ENCODE data around the gene FARSB.
A peak's percentile ranks its signal among the peaks of the same experiment; 100 is the strongest.

FARSB gene

DNA sequence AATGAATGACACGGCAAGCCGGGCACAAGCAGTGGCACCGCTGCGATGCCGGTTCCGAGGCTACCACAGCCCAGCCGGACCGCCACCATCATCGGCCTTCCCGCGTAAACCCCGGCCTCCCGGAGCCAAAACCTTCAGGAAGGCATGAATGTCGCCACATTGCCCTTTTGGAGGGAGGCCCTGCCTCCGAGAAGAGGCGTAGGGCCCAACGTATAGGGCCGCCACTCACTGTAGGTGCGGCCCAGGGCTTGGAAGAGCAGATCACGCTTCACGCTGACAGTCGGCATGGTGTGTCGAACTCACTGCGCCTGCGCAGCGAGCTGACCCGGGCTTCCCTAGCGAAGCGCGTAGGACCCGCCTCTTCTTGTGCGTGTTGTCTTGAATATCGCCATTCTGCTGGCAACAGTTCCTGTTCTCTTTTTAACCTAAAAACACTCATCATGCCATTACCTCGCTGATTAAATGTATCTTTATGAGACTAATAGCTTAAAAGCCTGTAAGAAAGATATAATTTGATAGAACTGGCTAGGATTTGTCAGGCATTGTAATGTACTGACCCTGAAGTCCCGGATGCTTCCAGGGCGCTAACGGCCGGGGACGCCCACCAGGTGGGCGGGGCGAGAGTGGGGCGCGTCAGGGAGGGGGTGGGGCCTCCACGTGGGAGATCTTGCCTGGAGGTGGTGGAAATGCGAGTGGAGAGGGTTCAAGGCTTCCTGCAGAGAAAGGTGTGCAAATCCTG lies at the start of gene FARSB:
Gene FARSB, minus strand, starts transcription at position 306 of the 739 bp plus-strand sequence. Its CDS starts 19 bp downstream, at position 287.
- H3K4me3 ChIP-seq (ENCODE audit: low read length): peak within 1 kb of the TSS; percentile 100
- H3K27ac ChIP-seq (ENCODE audit: low read length): peak within 1 kb of the TSS; percentile 84
- H3K9me3 ChIP-seq (ENCODE audit: insufficient read depth, low read length): no peaks in the 10 kb centered on the region
- H3K4me2 ChIP-seq (ENCODE audit: low read length): peak within 1 kb of the TSS; percentile 88
- peak within 1 kb of the TSS; percentile 99 for H2AFZ ChIP-seq (ENCODE audit: low read depth, low read length)
- H3K9ac ChIP-seq (ENCODE audit: low read length): peak within 1 kb of the TSS; percentile 92
- no peaks in the 10 kb centered on the region for H3K27me3 ChIP-seq (ENCODE audit: low read depth, low read length)
- peaks cover 62% of the 10 kb centered on the region for H3K79me2 ChIP-seq (ENCODE audit: low read length)
- peaks cover 35% of the 10 kb centered on the region for H3K4me1 ChIP-seq (ENCODE audit: low read length)
- peaks cover 13% of the 10 kb centered on the region for H4K20me1 ChIP-seq (ENCODE audit: insufficient read depth, low read length)
- no peaks in the 10 kb centered on the region for H3K36me3 ChIP-seq (replicated peaks; ENCODE audit: low read depth, low read length)
- TF ChIP-seq, protein P1, sequence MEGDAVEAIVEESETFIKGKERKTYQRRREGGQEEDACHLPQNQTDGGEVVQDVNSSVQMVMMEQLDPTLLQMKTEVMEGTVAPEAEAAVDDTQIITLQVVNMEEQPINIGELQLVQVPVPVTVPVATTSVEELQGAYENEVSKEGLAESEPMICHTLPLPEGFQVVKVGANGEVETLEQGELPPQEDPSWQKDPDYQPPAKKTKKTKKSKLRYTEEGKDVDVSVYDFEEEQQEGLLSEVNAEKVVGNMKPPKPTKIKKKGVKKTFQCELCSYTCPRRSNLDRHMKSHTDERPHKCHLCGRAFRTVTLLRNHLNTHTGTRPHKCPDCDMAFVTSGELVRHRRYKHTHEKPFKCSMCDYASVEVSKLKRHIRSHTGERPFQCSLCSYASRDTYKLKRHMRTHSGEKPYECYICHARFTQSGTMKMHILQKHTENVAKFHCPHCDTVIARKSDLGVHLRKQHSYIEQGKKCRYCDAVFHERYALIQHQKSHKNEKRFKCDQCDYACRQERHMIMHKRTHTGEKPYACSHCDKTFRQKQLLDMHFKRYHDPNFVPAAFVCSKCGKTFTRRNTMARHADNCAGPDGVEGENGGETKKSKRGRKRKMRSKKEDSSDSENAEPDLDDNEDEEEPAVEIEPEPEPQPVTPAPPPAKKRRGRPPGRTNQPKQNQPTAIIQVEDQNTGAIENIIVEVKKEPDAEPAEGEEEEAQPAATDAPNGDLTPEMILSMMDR (IDR thresholded peaks at IDR 0.05; ENCODE audit: low read depth, low read length): no peak
- no peak for TF ChIP-seq EZH2phosphoT487 (IDR thresholded peaks at IDR 0.05; ENCODE audit: low read depth)

DNA sequence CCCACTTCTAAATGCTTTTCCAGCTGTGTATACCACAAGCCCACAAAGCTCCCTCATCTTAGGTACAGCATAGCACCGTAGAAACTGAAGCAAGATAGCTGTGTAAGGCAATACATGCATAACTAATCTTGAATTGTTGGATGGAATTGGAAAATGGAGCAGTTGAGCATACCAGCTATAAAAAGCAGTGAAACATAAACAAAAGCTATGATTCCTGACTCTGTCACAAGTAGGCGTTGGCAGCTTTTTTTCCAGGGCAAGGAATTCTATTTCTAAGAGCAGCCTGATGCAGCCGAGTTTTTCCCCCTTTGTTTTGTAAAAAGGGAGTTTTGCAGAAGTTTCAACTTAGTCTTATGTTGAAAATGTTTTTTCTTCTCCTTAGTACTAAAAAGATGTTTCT lies 48.0 kb upstream of the FARSB start:
- no peaks in the 10 kb centered on the region for H3K79me2 ChIP-seq (ENCODE audit: low read length)
- H3K9ac ChIP-seq (ENCODE audit: low read length): no peak overlapping the region
- H3K4me2 ChIP-seq (ENCODE audit: low read length): no peak overlapping the region
- no peaks in the 10 kb centered on the region for H3K9me3 ChIP-seq (ENCODE audit: insufficient read depth, low read length)
- no peak overlapping the region for H3K27ac ChIP-seq (ENCODE audit: low read length)
- H3K27me3 ChIP-seq (ENCODE audit: low read depth, low read length): no peaks in the 10 kb centered on the region
- no peak overlapping the region for H3K4me3 ChIP-seq (ENCODE audit: low read length)
- H3K4me1 ChIP-seq (ENCODE audit: low read length): peaks cover 23% of the 10 kb centered on the region
- no peaks in the 10 kb centered on the region for H3K36me3 ChIP-seq (replicated peaks; ENCODE audit: low read depth, low read length)
- H4K20me1 ChIP-seq (ENCODE audit: insufficient read depth, low read length): no peaks in the 10 kb centered on the region
- no peak overlapping the region for H2AFZ ChIP-seq (ENCODE audit: low read depth, low read length)
- TF ChIP-seq, protein P1 (IDR thresholded peaks at IDR 0.05; ENCODE audit: low read depth, low read length): no peak

DNA sequence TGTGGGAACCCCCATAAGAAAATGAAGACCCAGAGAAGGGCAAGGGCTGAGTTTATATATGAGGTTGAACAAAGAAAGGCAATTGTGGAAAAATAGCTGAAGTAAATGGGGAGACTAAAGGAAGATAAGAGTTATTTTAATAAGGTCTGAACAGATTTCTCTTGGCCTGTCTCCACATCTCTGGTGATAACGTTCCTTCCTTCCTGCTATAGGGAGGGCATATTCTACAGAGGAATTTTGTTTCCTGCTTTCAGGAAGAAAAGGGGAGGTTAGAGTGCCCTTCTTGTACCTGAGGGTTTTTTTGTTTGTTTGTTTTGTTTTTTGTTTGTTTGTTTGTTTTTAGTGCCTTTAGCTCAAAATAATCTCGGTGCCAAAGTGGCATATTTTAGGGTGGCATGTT lies 47.2 kb upstream of the FARSB start:
- TF ChIP-seq, protein P1 (IDR thresholded peaks at IDR 0.05; ENCODE audit: low read depth, low read length): no peak
- TF ChIP-seq EZH2phosphoT487 (IDR thresholded peaks at IDR 0.05; ENCODE audit: low read depth): no peak
- Histone ChIP-seq H3K4me1 (ENCODE audit: low read length) (peaks cover 16% of the 10 kb centered on the region), H4K20me1 (ENCODE audit: insufficient read depth, low read length) (no peaks in the 10 kb centered on the region), H3K9ac (ENCODE audit: low read length) (no peak overlapping the region), H3K9me3 (ENCODE audit: insufficient read depth, low read length) (no peaks in the 10 kb centered on the region), H3K36me3 (replicated peaks; ENCODE audit: low read depth, low read length) (no peaks in the 10 kb centered on the region), H3K27ac (ENCODE audit: low read length) (no peak overlapping the region), H3K4me2 (ENCODE audit: low read length) (no peak overlapping the region), H3K4me3 (ENCODE audit: low read length) (no peak overlapping the region), H3K27me3 (ENCODE audit: low read depth, low read length) (no peaks in the 10 kb centered on the region), H3K79me2 (ENCODE audit: low read length) (no peaks in the 10 kb centered on the region), H2AFZ (ENCODE audit: low read depth, low read length) (no peak overlapping the region)

DNA sequence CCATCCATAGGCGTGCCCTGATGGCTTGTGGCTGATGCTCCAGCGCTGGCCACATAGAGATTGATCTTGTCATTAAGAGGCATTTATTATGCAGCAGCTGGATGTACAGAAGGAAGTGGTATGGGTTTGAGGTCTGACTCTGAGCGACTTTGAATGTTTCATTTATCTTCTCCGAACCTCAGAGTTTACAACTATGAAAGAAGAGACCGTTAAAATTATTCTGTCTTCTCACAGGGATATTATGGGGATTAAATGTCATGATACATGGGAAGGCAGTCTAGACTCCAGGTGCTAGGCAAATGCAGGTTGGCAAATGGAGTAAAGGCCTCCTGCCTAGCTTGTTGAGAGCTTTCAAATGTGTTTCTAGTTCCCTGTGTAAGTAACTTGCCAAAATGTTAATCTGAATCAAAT lies 45.8 kb upstream of the FARSB start:
- H3K4me1 ChIP-seq (ENCODE audit: low read length): peaks cover 8% of the 10 kb centered on the region
- no peaks in the 10 kb centered on the region for H4K20me1 ChIP-seq (ENCODE audit: insufficient read depth, low read length)
- no peak overlapping the region for H2AFZ ChIP-seq (ENCODE audit: low read depth, low read length)
- peak overlapping the region; percentile 22; the same call in 1 of the 2 replicates for H3K9ac ChIP-seq (ENCODE audit: low read length)
- peak overlapping the region; percentile 59 for H3K4me2 ChIP-seq (ENCODE audit: low read length)
- H3K79me2 ChIP-seq (ENCODE audit: low read length): no peaks in the 10 kb centered on the region
- H3K27me3 ChIP-seq (ENCODE audit: low read depth, low read length): no peaks in the 10 kb centered on the region
- H3K4me3 ChIP-seq (ENCODE audit: low read length): peak overlapping the region; percentile 34; the same call in 1 of the 2 replicates
- H3K9me3 ChIP-seq (ENCODE audit: insufficient read depth, low read length): no peaks in the 10 kb centered on the region
- H3K27ac ChIP-seq (ENCODE audit: low read length): no peak overlapping the region
- no peak for TF ChIP-seq EZH2phosphoT487 (IDR thresholded peaks at IDR 0.05; ENCODE audit: low read depth)
- TF ChIP-seq, protein P1 (IDR thresholded peaks at IDR 0.05; ENCODE audit: low read depth, low read length): no peak
- H3K36me3 ChIP-seq (replicated peaks; ENCODE audit: low read depth, low read length): no peaks in the 10 kb centered on the region
